RWPE1 (cell line): ENCODE results near the gene SH2B2.

ENCODE experiments used
- CTCF ChIA-PET: fragments of 350-600 bp; sonication (Branson Sonifier 250); formaldehyde crosslinking; extraction: SDS; loops from one replicate; lab custom pipeline; 2021; lab: Yijun Ruan, JAX
- POLR2A ChIA-PET: fragments of 400-600 bp; formaldehyde crosslinking; extraction: SDS; loops from one replicate; lab custom pipeline; 2020; ENCODE audit warnings: antibody characterized with exemption; ENCODE audit not compliant: low non-redundant PET; lab: Yijun Ruan, JAX
- DNase-seq: peaks from one replicate; pipeline ENCODE4 v3.0.0; 2012; ENCODE audit warnings: low spot score
- H3K27ac ChIP-seq: fragments of 450-650 bp; 2 replicates; pipeline ENCODE4 v1.5.1; 2017
- TF ChIP-seq, protein P1 (sequence below): fragments of 450-650 bp; conservative IDR thresholded peaks from 2 replicates; pipeline ENCODE4 v1.5.1; 2017; ENCODE audit warnings: low read depth, mild to moderate bottlenecking

The SH2B2 gene

DNA sequence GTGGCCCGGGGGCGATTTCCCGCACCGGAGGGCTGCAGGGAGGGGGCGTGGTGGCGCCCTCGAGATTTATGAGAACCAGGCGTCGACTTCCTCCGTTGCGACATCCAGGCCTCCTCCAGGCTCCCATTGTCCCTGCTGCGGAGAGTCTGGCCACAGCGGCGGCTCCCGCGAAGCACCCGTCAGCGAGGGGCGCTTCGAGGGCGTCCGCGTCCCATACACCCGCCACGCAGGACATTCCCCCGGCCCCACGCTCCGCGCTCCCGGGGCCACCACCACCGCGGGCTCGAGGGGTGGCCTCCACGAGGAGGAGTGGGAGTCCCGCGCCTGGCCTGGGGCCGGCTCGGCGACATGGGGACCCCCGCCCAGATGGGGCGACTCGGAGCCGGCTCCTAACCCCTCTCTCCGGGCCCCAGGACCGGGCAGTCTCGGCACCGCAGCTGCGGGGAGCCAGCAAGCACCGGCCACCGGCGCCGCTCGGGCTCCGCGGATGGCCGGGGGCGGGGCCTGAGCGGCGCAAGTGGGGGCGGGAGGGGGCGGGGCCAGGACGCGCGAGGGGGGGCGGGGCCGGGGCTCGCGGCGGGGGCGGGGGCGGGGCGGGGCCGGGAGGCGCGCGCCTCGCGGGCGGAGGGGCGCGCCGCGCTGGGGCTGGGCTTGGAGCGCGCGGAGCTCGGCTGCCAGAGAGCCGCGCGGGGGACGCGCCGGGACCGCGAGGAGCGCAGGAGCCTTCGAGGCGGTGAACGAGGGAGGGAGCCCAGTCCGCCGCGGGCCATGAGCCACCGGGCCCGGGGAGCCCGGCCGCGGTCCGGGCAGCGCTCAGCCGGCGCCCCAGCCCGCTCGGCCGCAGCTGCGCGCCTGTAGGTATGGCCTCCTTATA lies at the start of gene SH2B2:
Gene SH2B2 (plus strand): TSS at position 632 of the 874 bp plus-strand sequence. CDS start 13,683 bp downstream, outside the sequence.
- POLR2A ChIA-PET, result no interaction called here
- H3K27ac ChIP-seq, result peak within 1 kb of the TSS; percentile 65
- CTCF ChIA-PET, result interaction anchor here (1.2 kb wide), 1 partner anchor 105 kb away, joined by 7 read pairs; no protein-coding TSS in a partner anchor
- TF ChIP-seq, protein P1, sequence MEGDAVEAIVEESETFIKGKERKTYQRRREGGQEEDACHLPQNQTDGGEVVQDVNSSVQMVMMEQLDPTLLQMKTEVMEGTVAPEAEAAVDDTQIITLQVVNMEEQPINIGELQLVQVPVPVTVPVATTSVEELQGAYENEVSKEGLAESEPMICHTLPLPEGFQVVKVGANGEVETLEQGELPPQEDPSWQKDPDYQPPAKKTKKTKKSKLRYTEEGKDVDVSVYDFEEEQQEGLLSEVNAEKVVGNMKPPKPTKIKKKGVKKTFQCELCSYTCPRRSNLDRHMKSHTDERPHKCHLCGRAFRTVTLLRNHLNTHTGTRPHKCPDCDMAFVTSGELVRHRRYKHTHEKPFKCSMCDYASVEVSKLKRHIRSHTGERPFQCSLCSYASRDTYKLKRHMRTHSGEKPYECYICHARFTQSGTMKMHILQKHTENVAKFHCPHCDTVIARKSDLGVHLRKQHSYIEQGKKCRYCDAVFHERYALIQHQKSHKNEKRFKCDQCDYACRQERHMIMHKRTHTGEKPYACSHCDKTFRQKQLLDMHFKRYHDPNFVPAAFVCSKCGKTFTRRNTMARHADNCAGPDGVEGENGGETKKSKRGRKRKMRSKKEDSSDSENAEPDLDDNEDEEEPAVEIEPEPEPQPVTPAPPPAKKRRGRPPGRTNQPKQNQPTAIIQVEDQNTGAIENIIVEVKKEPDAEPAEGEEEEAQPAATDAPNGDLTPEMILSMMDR, result no peak
- DNase-seq, result peak; percentile 68

- POLR2A ChIA-PET, result no interaction called here
- no peak for DNase-seq
- TF ChIP-seq, protein P1, result no peak
Observed at GRCh38 chr7:102239206-102239820, 47.4 kb upstream of the SH2B2 start.

DNA sequence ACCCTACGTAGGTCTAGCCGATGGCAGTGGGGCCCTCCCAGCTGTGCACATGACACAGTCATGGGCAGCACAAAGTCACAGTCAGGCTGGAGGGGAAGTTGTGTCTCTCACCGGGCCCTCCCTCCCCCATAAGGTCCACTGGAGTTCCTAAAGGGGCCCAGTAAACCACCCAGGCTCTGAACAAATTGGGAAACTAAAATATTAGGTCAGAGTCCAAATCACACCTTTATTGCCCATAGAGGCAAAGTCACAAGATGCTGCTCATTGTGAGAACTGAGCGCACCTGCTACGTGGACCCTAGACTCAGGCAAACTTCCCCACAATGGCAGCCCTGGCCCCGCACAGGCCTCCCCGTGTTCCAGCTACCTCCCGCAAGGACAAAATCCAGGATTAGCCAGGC lies 45.2 kb upstream of the SH2B2 start:
- TF ChIP-seq, protein P1, result no peak
- ChIA-PET POLR2A (no interaction called here), CTCF (no interaction called here)
- H3K27ac ChIP-seq, result no peak overlapping the region
- no peak for DNase-seq

More at GRCh38 chr7:102239206-102239820, 47.4 kb upstream of the SH2B2 start:
- CTCF ChIA-PET, result interaction anchor here (0.6 kb wide), 1 partner anchor 137 kb away, joined by 3 read pairs; no protein-coding TSS in a partner anchor
- H3K27ac ChIP-seq, result no peak overlapping the region

- TF ChIP-seq, protein P1, result no peak
- DNase-seq, result no peak
- ChIA-PET POLR2A (interaction anchor here (0.6 kb wide), 1 partner anchor 150 kb away, joined by 3 read pairs; no protein-coding TSS in a partner anchor), CTCF (interaction anchor here (0.6 to 0.7 kb wide), 2 partner anchors 129 to 445 kb away, joined by 3 to 4 read pairs; no protein-coding TSS in a partner anchor)
- no peak overlapping the region for H3K27ac ChIP-seq
Observed at GRCh38 chr7:102244601-102245000, 42.1 kb upstream of the SH2B2 start.

- no peak for DNase-seq
- ChIA-PET POLR2A (no interaction called here), CTCF (interaction anchor here (0.8 kb wide), 1 partner anchor 11 kb away, joined by 3 read pairs; no protein-coding TSS in a partner anchor)
- no peak overlapping the region for H3K27ac ChIP-seq
- TF ChIP-seq, protein P1, result no peak
Observed at GRCh38 chr7:102248081-102248455, 38.6 kb upstream of the SH2B2 start.
